IMR-90 (cell line): ENCODE results near the gene INHBE. TPM values are rescaled to one million over a fixed set of nuclear protein-coding genes. Genes with fewer than 3 reads are reported as not detected.

Experiments used
- ATAC-seq: fragments of 200-7000 bp; cut with Tn5 transposase; 2 replicates; pipeline ENCODE4 v1.9.1; 2020; ENCODE audit warnings: low read depth, mild to moderate bottlenecking, moderate library complexity
- BruUV-seq: library from RNA; stranded (reverse); fragments of 400-500 nt; replicated peaks from 2 replicates; lab custom pipeline; 2021; lab: Mats Ljungman, UMichigan
- CTCF ChIA-PET: fragments of 300-600 bp; formaldehyde crosslinking; extraction: SDS; loops from one replicate; lab custom pipeline; 2021; ENCODE audit warnings: antibody characterized with exemption; lab: Yijun Ruan, JAX
- POLR2A ChIA-PET: fragments of 300-600 bp; sonication (Branson Sonifier 250); formaldehyde crosslinking; loops from one replicate; lab custom pipeline; 2022; ENCODE audit warnings: antibody characterized with exemption; ENCODE audit not compliant: unreplicated experiment; lab: Charles Lee
- DNase-seq: peaks from one replicate; pipeline ENCODE4 v3.0.0; 2013
- H2AFZ ChIP-seq: replicated peaks from 2 replicates; pipeline ENCODE3; 2013; ENCODE audit warnings: low read length, mild to moderate bottlenecking; ENCODE audit not compliant: poor library complexity
- H2AK5ac ChIP-seq: 2 replicates; pipeline ENCODE4 v1.6.1; 2013; ENCODE audit warnings: low read depth, low read length, inconsistent platforms
- H2AK9ac ChIP-seq: replicated peaks from 2 replicates; pipeline ENCODE3; 2013; ENCODE audit warnings: mild to moderate bottlenecking, low read depth, low read length, moderate library complexity; ENCODE audit not compliant: poor library complexity
- H2BK120ac ChIP-seq: 2 replicates; pipeline ENCODE4 v1.6.1; 2013; ENCODE audit warnings: low read depth, low read length, inconsistent platforms
- H2BK15ac ChIP-seq: 3 replicates; pipeline ENCODE4 v1.6.1; 2013; ENCODE audit warnings: low read depth, low read length, inconsistent platforms
- H2BK20ac ChIP-seq: 2 replicates; pipeline ENCODE4 v1.6.1; 2013; ENCODE audit warnings: low read depth, mild to moderate bottlenecking, inconsistent platforms, low read length, moderate library complexity
- H2BK5ac ChIP-seq: 2 replicates; pipeline ENCODE4 v1.6.1; 2013; ENCODE audit warnings: mild to moderate bottlenecking, low read depth, low read length, inconsistent platforms; ENCODE audit not compliant: poor library complexity, severe bottlenecking
- H3K14ac ChIP-seq: replicated peaks from 2 replicates; pipeline ENCODE4 v1.6.1; 2013; ENCODE audit warnings: low read depth, low read length, inconsistent platforms
- H3K18ac ChIP-seq: 2 replicates; pipeline ENCODE4 v1.6.1; 2013; ENCODE audit warnings: low read depth, low read length, control low read depth
- H3K23ac ChIP-seq: 2 replicates; pipeline ENCODE4 v1.6.1; 2013; ENCODE audit warnings: low read depth, low read length, inconsistent platforms
- H3K27ac ChIP-seq: 2 replicates; pipeline ENCODE4 v1.5.1; 2013; ENCODE audit warnings: mild to moderate bottlenecking, control low read depth, low read length; ENCODE audit not compliant: insufficient read depth
- H3K27me3 ChIP-seq: 2 replicates; pipeline ENCODE4 v1.6.1; 2013; ENCODE audit warnings: low read length; ENCODE audit not compliant: control insufficient read depth, insufficient read depth
- H3K36me3 ChIP-seq: 2 replicates; pipeline ENCODE4 v1.6.1; 2013; ENCODE audit warnings: low read length, mixed read lengths; ENCODE audit not compliant: control insufficient read depth, insufficient read depth
- H3K4ac ChIP-seq: 2 replicates; pipeline ENCODE4 v1.6.1; 2013; ENCODE audit warnings: low read depth, low read length, inconsistent platforms
- H3K4me1 ChIP-seq: 2 replicates; pipeline ENCODE4 v1.6.1; 2013; ENCODE audit warnings: low read length, mixed read lengths; ENCODE audit not compliant: control insufficient read depth, insufficient read depth
- H3K4me2 ChIP-seq: 2 replicates; pipeline ENCODE4 v1.6.1; 2013; ENCODE audit warnings: low read depth, mild to moderate bottlenecking, control low read depth, low read length, moderate library complexity
- H3K4me3 ChIP-seq: 2 replicates; pipeline ENCODE4 v1.5.1; 2013; ENCODE audit warnings: low read depth, mild to moderate bottlenecking, control low read depth, low read length, moderate library complexity; ENCODE audit not compliant: insufficient read depth
- H3K56ac ChIP-seq: 2 replicates; pipeline ENCODE4 v1.6.1; 2013; ENCODE audit warnings: low read length, inconsistent platforms; ENCODE audit not compliant: insufficient read depth; ENCODE audit errors: extremely low read depth
- H3K79me1 ChIP-seq, 2 experiments: 2 replicates each; pipeline ENCODE4 v1.6.1; 2013; ENCODE audit warnings: low read length in 2 of 2, inconsistent platforms in 1 of 2, low read depth in 1 of 2
- H3K9ac ChIP-seq: 2 replicates; pipeline ENCODE4 v1.6.1; 2013; ENCODE audit warnings: low read depth, low read length, control low read depth
- H3K9me1 ChIP-seq: 2 replicates; pipeline ENCODE4 v1.6.1; 2013; ENCODE audit warnings: low read length, inconsistent platforms; ENCODE audit not compliant: insufficient read depth
- H3K9me3 ChIP-seq: 2 replicates; pipeline ENCODE4 v1.6.1; 2013; ENCODE audit warnings: low read length; ENCODE audit not compliant: control insufficient read depth, insufficient read depth
- H4K20me1 ChIP-seq: 2 replicates; pipeline ENCODE4 v1.6.1; 2013; ENCODE audit warnings: low read length, inconsistent platforms; ENCODE audit not compliant: insufficient read depth
- H4K5ac ChIP-seq: 2 replicates; pipeline ENCODE4 v1.6.1; 2013; ENCODE audit warnings: mild to moderate bottlenecking, low read depth, low read length, control low read depth
- H4K8ac ChIP-seq, 2 experiments: 2 replicates each; pipeline ENCODE4 v1.6.1; 2013; ENCODE audit warnings: low read depth in 2 of 2, low read length in 2 of 2, control low read depth in 1 of 2, inconsistent platforms in 1 of 2
- H4K91ac ChIP-seq: 2 replicates; pipeline ENCODE4 v1.6.1; 2013; ENCODE audit warnings: low read depth, low read length, inconsistent platforms; ENCODE audit not compliant: insufficient read depth
- BHLHE40 ChIP-seq: fragments of 150-350 bp; IDR thresholded peaks from 2 replicates; pipeline ENCODE4 v1.6.1; 2016; ENCODE audit warnings: mild to moderate bottlenecking, low read depth, low read length
- CEBPB ChIP-seq: IDR thresholded peaks from 2 replicates; pipeline ENCODE4 v1.6.1; 2012; ENCODE audit warnings: low read depth, low read length, improper control_type of control experiment
- CHD1 ChIP-seq: IDR thresholded peaks from 2 replicates; pipeline ENCODE4 v1.6.1; 2012; ENCODE audit warnings: low read depth, low read length, improper control_type of control experiment
- CTCF ChIP-seq: conservative IDR thresholded peaks from 2 replicates; pipeline ENCODE4 v1.5.1; 2012; ENCODE audit warnings: mild to moderate bottlenecking, low read depth, low read length, improper control_type of control experiment
- ELK1 ChIP-seq: fragments of 150-350 bp; IDR thresholded peaks from 2 replicates; pipeline ENCODE4 v1.6.1; 2016; ENCODE audit warnings: low read depth, mild to moderate bottlenecking, low read length, moderate library complexity, borderline replicate concordance
- FOS ChIP-seq: fragments of 150-350 bp; IDR thresholded peaks from 2 replicates; pipeline ENCODE4 v1.6.1; 2016; ENCODE audit warnings: low read depth, low read length
- MAZ ChIP-seq: IDR thresholded peaks from 2 replicates; pipeline ENCODE4 v1.6.1; 2012; ENCODE audit warnings: low read depth, mild to moderate bottlenecking, low read length, improper control_type of control experiment, moderate library complexity, borderline replicate concordance
- MXI1 ChIP-seq: IDR thresholded peaks from 2 replicates; pipeline ENCODE4 v1.6.1; 2012; ENCODE audit warnings: low read depth, mild to moderate bottlenecking, low read length, moderate library complexity, borderline replicate concordance
- NFE2L2 ChIP-seq: fragments of 150-350 bp; IDR thresholded peaks from 2 replicates; pipeline ENCODE4 v1.6.1; 2016; ENCODE audit warnings: low read depth, mild to moderate bottlenecking, low read length
- POLR2A ChIP-seq: IDR thresholded peaks from 2 replicates; pipeline ENCODE4 v1.6.1; 2012; ENCODE audit warnings: mild to moderate bottlenecking, low read depth, low read length
- RCOR1 ChIP-seq: IDR thresholded peaks from 2 replicates; pipeline ENCODE4 v1.6.1; 2012; ENCODE audit warnings: mild to moderate bottlenecking, low read length, improper control_type of control experiment; ENCODE audit not compliant: insufficient replicate concordance
- RFX5 ChIP-seq: IDR thresholded peaks from 2 replicates; pipeline ENCODE4 v1.8.0; 2012; ENCODE audit warnings: low read depth, mild to moderate bottlenecking, low read length, moderate library complexity
- SMC3 ChIP-seq: fragments of 150-350 bp; IDR thresholded peaks from 2 replicates; pipeline ENCODE4 v1.6.1; 2016; ENCODE audit warnings: low read depth, mild to moderate bottlenecking, antibody characterized with exemption, low read length, moderate library complexity
- WGBS, 2 experiments: methylation state at CpG; one replicate each; pipeline versions ENCODE4 v1.1.5 to v1.1.7; 2013; ENCODE audit warnings: missing lambda C conversion rate in 2 of 2; ENCODE audit not compliant: insufficient read length in 1 of 2; ENCODE audit errors: extremely low coverage in 2 of 2; 5-methylcytosine and 5-hydroxymethylcytosine counted together
- dilution Hi-C: fragments of 300-500 bp; cut with HindIII; formaldehyde crosslinking; loops from one replicate; pipeline ENCODE4 v1.14.3; 2018; ENCODE audit warnings: low sequenced_read_pairs; ENCODE audit not compliant: unreplicated experiment
- in situ Hi-C: fragments of 300-500 bp; cut with MboI; formaldehyde crosslinking; loops from 3 replicates; pipeline ENCODE4 v1.14.3; 2019; ENCODE audit warnings: low sequenced_read_pairs, inconsistent platforms, mixed read lengths
- intact Hi-C: fragments of 100-400 bp; cut with micrococcal nuclease; formaldehyde crosslinking; loops from 2 replicates; pipeline ENCODE4 v1.10.0; 2022
- polyA plus RNA-seq, 3 experiments: library from polyadenylated mRNA; depleted of rRNA; stranded (reverse); fragments of >200 nt; gene quantifications; 2 replicates each; pipeline ENCODE4 v1.2.3, GENCODE V29; 2012; ENCODE audit warnings: low replicate concordance in 1 of 3
- total RNA-seq: library from RNA; depleted of rRNA; stranded (reverse); fragments of >200 nt; gene quantifications from 2 replicates; pipeline ENCODE4 v1.2.3, GENCODE V29; 2012
- TF ChIP-seq, protein P1 (sequence below): fragments of 150-350 bp; IDR thresholded peaks from 2 replicates; pipeline ENCODE4 v1.6.1; 2017; ENCODE audit warnings: mild to moderate bottlenecking, antibody characterized with exemption, low read length, low read depth

The INHBE gene
- total and polyA plus RNA-seq, 2 of the 4 experiments (the other 2 are of a cell fraction), result 0.90 to 1.7 TPM

DNA sequence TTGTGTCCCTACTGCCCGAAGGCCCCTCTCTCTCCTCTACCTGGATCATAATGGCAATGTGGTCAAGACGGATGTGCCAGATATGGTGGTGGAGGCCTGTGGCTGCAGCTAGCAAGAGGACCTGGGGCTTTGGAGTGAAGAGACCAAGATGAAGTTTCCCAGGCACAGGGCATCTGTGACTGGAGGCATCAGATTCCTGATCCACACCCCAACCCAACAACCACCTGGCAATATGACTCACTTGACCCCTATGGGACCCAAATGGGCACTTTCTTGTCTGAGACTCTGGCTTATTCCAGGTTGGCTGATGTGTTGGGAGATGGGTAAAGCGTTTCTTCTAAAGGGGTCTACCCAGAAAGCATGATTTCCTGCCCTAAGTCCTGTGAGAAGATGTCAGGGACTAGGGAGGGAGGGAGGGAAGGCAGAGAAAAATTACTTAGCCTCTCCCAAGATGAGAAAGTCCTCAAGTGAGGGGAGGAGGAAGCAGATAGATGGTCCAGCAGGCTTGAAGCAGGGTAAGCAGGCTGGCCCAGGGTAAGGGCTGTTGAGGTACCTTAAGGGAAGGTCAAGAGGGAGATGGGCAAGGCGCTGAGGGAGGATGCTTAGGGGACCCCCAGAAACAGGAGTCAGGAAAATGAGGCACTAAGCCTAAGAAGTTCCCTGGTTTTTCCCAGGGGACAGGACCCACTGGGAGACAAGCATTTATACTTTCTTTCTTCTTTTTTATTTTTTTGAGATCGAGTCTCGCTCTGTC, 1.8 kb downstream of the INHBE start:
- peaks cover 31% of the 10 kb centered on the region for H3K4me1 ChIP-seq
- POLR2A ChIA-PET, result no interaction called here
- peak overlapping the region; percentile 22 for H2AK9ac ChIP-seq
- peaks cover 0 to 12% of the 10 kb centered on the region in 2 experiments; a peak in 1 of 4 replicates for H3K79me1 ChIP-seq
- BruUV-seq, result no TSS peak
- H3K56ac ChIP-seq, result no peak overlapping the region
- no peaks in the 10 kb centered on the region for H3K9me3 ChIP-seq
- H2BK120ac ChIP-seq, result peak overlapping the region; percentile 82
- no peak overlapping the region for H3K18ac ChIP-seq
- intact Hi-C loops, result loop anchor here (5.0 kb wide), 1 partner anchor 235 kb away; the partner anchor contains the start of gene OS9
- no peaks in the 10 kb centered on the region for H3K27me3 ChIP-seq
- dilution Hi-C loops, result no loop called here
- no peak overlapping the region for H2BK5ac ChIP-seq
- ATAC-seq (no peak), DNase-seq (no peak)
- WGBS, 2 experiments, result 95% methylated on average over 2 of the region's 6 CpGs; no CpG with 5 or more reads in 1 of the 2 experiments
- no peak overlapping the region for H3K27ac ChIP-seq
- in situ Hi-C loops, result no loop called here
- H2BK20ac ChIP-seq, result peak overlapping the region; percentile 48; the same call in 1 of the 2 replicates
- H3K9me1 ChIP-seq, result peaks cover 20% of the 10 kb centered on the region
- CTCF ChIA-PET, result no interaction called here
- no peak overlapping the region for H3K4me3 ChIP-seq
- H3K9ac ChIP-seq, result no peak overlapping the region
- no peak overlapping the region for H3K23ac ChIP-seq
- peak overlapping the region; percentile 78 for H3K4ac ChIP-seq
- H2AK5ac ChIP-seq, result peak overlapping the region; percentile 87; the same call in 1 of the 2 replicates
- peak overlapping the region; percentile 43 for H4K91ac ChIP-seq
- peak overlapping the region in 1 of 2 experiments; percentile 22; a peak in 1 of 4 replicates for H4K8ac ChIP-seq
- H3K4me2 ChIP-seq, result no peak overlapping the region
- no peaks in the 10 kb centered on the region for H3K36me3 ChIP-seq
- H3K14ac ChIP-seq, result no peak overlapping the region; the same call in none of the 2 replicates
- H2AFZ ChIP-seq, result peak overlapping the region; percentile 84
- H2BK15ac ChIP-seq, result peak overlapping the region; percentile 79; the same call in 2 of the 3 replicates
- H4K5ac ChIP-seq, result no peak overlapping the region
- no peaks in the 10 kb centered on the region for H4K20me1 ChIP-seq
- TF ChIP-seq POLR2A (no peak), MAZ (no peak), CEBPB (no peak), FOS (no peak), CHD1 (no peak), NFE2L2 (no peak), RFX5 (no peak), RCOR1 (no peak), MXI1 (no peak), ELK1 (no peak), CTCF (no peak), BHLHE40 (no peak), SMC3 (no peak)
- TF ChIP-seq, protein P1, sequence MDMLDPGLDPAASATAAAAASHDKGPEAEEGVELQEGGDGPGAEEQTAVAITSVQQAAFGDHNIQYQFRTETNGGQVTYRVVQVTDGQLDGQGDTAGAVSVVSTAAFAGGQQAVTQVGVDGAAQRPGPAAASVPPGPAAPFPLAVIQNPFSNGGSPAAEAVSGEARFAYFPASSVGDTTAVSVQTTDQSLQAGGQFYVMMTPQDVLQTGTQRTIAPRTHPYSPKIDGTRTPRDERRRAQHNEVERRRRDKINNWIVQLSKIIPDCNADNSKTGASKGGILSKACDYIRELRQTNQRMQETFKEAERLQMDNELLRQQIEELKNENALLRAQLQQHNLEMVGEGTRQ, result no peak
